Glomerular endothelial cell (primary cell): ENCODE results near the gene APPL2. TPM values are rescaled to one million over a fixed set of nuclear protein-coding genes. Genes with fewer than 3 reads are reported as not detected.
"Not testable (repeated sequence)": the region's sequence is repeated elsewhere in the genome, so short reads cannot be mapped to it uniquely, and the experiment has no call there.

ENCODE experiments used
- DNase-seq: peaks from one replicate; pipeline ENCODE4 v3.0.0-alpha.2; 2011; ENCODE audit warnings: low read depth, low spot score; ENCODE audit errors: extremely low read depth
- total RNA-seq: library from RNA; depleted of rRNA; stranded (reverse); fragments of >200 nt; gene quantifications from 2 replicates; pipeline ENCODE4 v1.2.3, GENCODE V29; 2015

The APPL2 gene
- total RNA-seq, 1 donor from 2014 or later, result 24.3 TPM

DNA sequence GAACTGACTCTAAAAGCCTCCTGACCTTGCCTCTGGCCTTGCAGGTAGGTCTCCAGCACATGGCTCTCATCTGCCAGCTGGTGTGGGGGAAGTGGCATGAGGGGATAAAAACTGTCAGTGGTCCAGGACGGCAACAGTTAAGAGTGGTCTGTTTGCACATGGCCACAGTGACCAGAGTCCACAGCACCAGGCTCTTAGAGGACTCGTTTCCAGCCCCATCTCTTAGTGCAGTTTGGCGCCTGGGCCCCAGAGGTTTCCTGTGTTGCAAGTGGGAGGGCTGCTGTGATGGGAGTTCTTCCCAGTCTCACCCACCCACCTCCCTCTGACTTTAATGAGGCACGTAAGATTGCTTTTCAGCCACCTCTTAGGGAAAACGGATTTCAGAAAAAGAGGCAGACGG is 37.0 kb downstream of the APPL2 start:
- no peak for DNase-seq

DNA sequence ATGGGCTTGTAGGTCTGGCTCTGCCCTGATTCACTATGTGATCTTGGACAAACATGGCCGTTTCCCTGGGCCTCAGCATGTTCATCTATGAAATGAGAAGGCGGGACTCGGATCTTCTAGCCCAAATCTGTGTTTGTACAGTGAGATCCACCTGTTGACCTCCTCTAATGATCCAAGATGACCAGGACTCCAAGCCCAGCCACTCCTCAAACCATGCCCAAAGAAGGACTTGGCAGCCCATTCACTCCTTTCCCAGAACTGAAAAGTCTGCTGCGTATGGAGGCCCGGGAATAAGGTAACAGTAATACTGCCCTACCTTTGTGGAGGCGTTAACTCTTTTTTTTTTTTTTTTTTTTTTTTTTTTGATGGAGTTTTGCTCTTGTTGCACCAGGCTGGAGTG is 39.9 kb downstream of the APPL2 start:
- DNase-seq, result no peak

DNA sequence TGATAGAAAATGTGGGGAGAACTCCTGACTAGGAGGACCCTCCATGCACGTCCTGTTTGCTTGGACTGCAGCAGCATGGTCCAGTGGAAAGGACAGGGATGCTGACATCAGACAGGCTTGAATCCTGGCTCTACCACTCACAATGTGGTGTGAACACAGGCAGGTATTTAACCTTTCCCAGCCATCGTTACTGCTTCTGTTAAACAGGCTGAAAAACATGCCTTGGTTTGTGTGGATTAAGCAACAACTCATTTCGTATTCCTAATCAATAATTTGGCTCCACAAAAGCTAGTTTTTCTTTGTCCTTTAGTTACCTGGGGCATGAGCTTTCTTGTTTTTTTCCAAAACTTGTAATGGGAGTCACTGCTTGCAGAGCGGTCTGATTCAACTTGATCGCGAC is 41.0 kb downstream of the APPL2 start:
- no peak for DNase-seq

DNA sequence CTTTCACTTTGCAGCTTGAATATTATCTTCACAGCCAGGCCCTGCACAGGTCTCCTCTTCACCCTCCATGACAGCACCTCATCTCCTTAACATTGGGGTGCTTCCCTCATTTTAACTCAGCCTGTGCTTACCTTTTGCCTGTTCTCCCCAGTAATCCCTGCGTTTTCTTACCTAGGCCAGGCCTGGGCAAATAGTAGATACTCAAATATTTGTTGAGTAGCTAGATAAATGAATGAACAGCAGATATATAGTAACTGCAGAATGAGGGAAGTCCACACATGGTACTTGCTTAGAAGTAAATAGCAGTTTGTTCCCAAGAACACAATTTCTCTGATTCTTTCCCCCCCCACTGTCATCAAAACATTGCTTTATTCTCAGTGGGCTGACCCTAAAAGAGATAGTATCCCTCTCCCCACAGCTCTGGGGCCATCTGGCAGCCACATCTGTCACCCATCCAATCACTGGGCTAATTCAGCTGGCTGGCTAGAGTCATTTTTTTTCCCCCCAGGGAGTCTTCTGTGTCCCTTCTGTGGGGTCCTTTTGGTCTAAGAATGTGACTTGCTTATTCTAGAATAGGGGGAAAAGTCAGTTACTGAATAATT is 43.2 kb downstream of the APPL2 start:
- no peak for DNase-seq

GRCh38 chr12:105190530-105190929 is 45.4 kb downstream of the APPL2 start:
- DNase-seq, result no peak

- no peak for DNase-seq
Measured at GRCh38 chr12:105189293-105189692, 46.7 kb downstream of the APPL2 start.

DNA sequence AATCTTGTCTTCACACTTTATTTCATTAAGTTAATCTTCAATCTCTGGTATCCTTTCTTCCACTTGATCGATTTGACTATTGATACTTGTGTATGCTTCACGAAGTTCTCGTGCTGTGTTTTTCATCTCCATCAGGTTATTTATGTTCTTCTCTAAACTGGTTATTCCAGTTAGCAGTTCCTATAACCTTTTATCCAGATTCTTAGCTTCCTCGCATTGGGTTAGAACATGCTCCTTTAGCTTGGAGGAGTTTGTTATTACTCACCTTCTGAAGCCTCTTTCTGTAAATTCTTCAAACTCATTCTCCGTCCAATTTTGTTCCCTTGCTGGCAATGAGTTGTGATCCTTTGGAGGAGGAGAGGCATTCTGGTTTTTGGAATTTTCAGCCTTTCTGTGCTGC is 52.0 kb downstream of the APPL2 start:
- DNase-seq, result not testable (repeated sequence)

DNA sequence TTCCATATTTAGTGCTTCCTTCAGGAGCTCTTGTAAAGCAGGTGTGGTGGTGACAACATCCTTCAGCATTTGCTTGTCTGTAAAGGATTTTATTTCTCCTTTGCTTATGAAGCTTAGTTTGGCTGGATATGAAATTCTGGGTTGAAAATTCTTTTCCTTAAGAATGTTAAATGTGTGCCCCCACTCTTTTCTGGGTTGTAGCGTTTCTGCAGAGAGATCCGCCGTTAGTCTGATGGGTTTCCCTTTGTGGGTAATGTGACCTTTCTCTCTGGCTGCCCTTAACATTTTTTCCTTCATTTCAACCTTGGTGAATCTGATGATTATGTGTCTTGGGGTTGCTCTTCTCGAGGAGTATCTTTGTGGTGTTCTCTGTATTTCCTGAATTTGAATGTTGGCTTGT is 52.6 kb downstream of the APPL2 start:
- not testable (repeated sequence) for DNase-seq

DNA sequence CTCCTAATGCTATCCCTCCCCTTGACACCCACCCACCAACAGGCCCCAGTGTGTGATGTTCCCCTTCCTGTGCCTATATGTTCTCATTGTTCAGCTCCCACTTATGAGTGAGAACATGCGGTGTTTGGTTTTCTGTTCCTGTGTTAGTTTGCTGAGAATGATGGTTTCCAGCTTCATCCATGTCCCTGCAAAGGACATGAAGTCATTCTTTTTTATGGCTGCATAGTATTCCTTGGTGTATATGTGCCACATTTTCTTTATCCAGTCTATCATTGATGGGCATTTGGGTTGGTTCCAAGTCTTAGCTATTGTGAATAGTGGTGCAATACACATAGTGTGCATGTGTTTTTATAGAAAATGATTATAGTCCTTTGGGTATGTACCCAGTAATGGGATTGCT is 56.9 kb downstream of the APPL2 start:
- DNase-seq, result not testable (repeated sequence)

DNA sequence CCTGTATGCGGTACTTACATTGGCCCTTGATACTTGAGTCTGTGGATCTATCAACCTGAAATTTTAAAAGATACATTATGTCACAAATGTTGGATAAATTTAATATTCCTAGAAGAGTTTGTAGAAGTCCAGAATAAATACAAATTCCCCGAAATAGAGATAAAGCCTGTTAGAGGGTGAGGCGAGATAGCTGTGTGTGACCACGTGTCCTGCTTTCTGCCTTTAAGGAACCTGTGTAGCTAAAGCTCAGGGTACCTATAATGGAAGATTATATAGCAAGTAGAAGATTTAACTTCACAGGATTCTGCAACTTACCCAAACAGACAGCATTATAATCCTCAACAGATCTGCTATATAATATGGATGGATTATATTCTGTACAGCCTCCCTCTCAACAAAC is 58.8 kb downstream of the APPL2 start:
- no peak for DNase-seq

DNA sequence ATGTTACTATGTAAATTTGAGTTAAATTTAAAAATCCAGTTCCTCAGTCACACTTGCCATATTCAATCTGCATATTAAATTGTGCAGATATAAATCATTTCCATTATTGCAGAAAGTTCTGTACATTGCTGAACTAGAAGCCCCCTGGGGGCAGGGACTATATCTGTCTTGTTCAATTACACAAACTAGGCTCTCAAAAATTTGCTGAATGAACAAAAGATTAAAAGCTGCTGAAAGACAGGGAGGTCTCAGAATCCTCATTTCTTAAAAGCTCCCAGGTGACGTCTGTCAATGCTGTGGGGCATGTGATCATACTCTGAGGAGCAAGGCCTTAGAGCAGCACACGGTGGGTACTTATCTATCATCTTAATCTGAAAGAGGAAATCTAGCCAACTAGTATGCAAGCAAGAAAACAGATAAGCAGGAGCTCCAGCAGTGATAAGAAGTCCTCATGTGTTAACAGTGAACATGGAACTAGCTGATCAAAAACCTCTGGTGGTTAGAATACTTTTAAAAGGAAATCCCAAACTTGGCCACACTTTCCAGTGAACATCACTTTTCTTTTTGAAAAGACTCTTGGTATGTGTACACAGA is 60.5 kb downstream of the APPL2 start:
- DNase-seq, result no peak

DNA sequence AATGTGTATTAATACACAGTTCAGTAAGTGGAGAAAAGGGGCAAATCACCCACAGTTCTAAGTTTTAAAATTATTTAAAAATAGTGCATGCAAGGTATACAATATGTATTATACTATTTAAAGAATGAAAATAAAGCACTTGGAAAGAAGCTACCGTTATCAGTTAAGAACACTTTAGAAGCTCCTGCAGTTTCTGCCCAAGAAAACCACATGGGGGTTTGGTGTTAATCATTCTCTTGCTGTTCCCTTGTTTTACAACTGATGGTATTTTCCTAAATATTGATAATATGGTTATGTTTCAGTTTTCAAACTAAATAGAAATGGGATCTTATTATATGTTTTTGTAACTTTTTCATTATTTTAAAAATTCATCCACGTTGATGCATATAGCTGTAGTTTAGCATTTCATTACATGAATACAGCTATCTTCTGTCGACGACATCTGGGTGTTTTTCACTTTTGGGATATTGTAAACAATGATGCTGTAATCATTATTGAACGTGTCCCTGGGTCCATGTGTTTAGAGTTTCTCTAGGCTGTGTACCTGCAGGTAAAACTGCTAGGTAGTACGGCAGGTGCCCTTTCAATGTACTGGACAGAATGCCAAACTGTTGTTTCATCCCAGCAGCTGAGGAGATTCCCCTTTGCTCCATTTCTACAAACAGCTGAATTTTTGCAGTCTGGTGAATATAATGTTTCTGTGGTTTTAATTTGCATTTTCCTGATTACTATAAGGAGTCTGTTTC is 64.1 kb downstream of the APPL2 start:
- DNase-seq, result no peak

DNA sequence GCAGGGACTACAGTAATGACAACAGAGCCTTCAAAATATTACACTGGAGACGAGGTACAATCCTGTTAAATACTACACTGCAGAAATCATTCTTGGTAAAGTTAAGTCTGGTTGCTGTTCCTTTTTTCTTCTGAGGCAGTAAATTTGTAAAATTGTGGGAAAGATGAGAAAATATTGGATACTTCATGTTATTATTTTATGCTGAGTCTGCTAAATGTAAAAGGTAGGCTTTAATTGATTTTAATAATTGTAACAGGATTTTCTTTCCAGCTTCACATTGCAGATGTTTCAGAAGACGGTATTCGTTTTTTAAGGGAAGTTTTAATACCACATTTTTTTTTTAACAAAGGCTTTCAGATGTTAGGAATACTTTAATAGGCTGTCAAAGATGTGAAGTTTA is 65.8 kb downstream of the APPL2 start:
- no peak for DNase-seq

- no peak for DNase-seq
Measured at GRCh38 chr12:105168006-105168405, 68.0 kb downstream of the APPL2 start.

DNA sequence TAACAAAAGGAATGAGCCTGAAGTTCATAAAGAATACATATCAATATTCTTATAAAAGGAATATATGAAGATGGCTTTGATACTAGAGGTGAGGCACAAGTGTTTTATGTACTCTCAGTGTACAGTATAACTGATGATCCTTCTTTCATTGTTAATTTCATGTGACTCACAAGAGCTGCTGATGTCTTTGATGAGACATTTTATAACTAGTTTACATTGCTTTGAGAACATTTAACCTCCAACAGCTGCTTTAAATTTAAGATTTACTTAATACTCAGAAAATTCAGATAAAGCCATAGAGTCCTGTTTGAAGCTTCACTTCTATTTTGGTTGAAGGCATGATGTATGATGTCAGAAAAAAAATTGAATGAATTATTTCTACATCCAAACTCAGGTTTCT is 68.6 kb downstream of the APPL2 start:
- DNase-seq, result no peak

- no peak for DNase-seq
Measured at GRCh38 chr12:105166736-105167135, 69.2 kb downstream of the APPL2 start.

DNA sequence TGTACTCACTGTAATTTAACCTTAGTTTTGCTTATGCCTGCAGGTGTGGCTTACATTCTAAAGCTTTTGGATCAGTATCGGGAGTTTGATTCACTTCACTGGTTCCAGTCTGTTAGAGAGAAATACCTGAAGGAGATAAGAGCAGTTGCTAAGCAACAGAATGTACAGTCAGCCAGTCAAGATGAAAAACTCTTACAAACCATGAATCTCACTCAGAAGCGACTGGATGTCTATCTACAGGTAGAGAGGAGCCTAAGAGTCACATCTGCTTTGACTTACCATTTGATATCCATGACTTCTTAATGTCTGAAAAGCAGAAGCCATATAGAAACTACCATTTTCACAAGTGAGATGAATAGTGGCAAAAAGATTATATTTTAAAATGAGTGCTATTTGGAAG is 71.9 kb downstream of the APPL2 start:
- no peak for DNase-seq

DNA sequence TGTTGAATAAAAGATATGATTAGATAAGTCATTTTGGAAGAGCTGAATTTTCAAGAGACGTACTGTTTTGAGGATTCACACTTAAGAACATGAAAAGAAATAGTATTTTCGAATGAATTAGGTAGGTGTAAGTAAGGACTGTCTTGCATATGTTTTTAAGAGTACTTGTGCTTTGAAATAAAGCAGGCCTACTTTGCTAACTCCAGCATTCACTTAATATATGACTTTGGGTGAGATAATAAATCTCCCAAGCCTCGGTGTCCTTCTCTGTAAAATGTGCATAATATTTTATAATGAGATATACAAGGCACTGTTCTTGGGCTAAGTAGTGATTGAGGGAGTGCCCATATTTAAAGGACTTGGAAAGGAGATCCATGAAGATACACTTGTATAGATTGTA is 73.8 kb downstream of the APPL2 start:
- no peak for DNase-seq

DNA sequence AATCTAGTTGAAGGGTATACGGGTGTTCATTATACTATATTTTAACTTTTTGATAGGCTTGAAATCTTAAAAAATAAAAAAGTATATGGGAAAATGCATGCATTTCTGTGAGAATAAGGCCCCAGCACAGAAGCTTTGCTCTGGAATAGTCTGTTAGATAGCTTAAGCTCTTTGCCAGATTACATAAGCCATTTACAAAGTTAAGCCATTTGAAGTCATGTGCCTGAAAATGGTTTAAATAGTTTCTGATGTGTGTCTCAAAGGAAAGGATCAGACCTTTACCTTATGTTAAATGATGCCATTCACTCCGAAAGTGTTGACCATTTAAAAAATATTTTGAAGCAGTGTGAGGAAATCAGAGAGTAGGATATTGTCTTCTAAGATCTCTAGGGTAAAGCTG is 77.1 kb downstream of the APPL2 start:
- no peak for DNase-seq

- DNase-seq, result no peak
Measured at GRCh38 chr12:105157606-105158005, 78.4 kb downstream of the APPL2 start.

DNA sequence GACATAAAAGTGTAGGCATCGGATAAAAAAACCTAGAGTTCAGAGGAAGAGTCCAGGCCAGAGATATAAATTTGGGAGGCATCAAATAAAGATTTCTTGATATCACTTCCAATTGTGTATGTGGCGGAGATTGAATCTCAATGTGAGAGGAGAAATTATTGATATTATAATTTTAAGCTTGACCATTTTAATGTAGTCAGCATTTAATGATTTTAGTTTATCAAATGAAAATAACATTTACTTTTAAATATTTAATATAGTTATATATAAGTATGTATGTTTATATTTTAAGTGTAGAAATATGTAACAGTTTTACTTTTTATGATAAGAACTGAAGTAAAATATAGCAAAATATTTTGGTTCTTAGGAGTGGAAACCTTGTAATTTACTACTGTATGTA is 79.7 kb downstream of the APPL2 start:
- no peak for DNase-seq

GRCh38 chr12:105142259-105142658 is 93.7 kb downstream of the APPL2 start:
- no peak for DNase-seq
